HepG2 (cell line): ENCODE data around the gene EI24. TPM values are rescaled to one million over a fixed set of nuclear protein-coding genes. Genes with fewer than 3 reads are reported as not detected.

Experiments used
- ARID4A ChIP-seq: sonication (generic); formaldehyde crosslinking; IDR thresholded peaks from 2 replicates; pipeline ENCODE4 v1.5.0; 2020; ENCODE audit warnings: mild to moderate bottlenecking, missing genetic modification reagents, borderline replicate concordance
- CC2D1A ChIP-seq: sonication (generic); formaldehyde crosslinking; IDR thresholded peaks from 2 replicates; pipeline ENCODE4 v1.8.1; 2023; ENCODE audit warnings: mild to moderate bottlenecking, missing genetic modification reagents
- REL ChIP-seq: sonication (generic); formaldehyde crosslinking; conservative IDR thresholded peaks from 2 replicates; pipeline ENCODE4 v1.8.0; 2022; ENCODE audit warnings: mild to moderate bottlenecking, missing genetic modification reagents, moderate library complexity
- RFX3 ChIP-seq: IDR thresholded peaks from 2 replicates; pipeline ENCODE4 v1.6.1; 2016; ENCODE audit warnings: missing biosample characterization, missing genetic modification reagents
- SAP130 ChIP-seq: IDR thresholded peaks from 2 replicates; pipeline ENCODE4 v1.6.1; 2016; ENCODE audit warnings: low read depth
- TSC22D2 ChIP-seq: sonication (generic); formaldehyde crosslinking; IDR thresholded peaks from 2 replicates; pipeline ENCODE4 v1.5.1; 2020; ENCODE audit warnings: missing genetic modification reagents, mild to moderate bottlenecking, borderline replicate concordance
- ZNF142 ChIP-seq: sonication (generic); formaldehyde crosslinking; IDR thresholded peaks from 2 replicates; pipeline ENCODE4 v1.4.0; 2020; ENCODE audit warnings: missing genetic modification reagents
- ZNF407 ChIP-seq: sonication (generic); formaldehyde crosslinking; IDR thresholded peaks from one replicate; pipeline ENCODE4 v1.5.1; 2020; ENCODE audit warnings: mild to moderate bottlenecking, missing genetic modification reagents; ENCODE audit errors: not compliant biosample characterization
- ZNF598 ChIP-seq: sonication (generic); formaldehyde crosslinking; IDR thresholded peaks from 2 replicates; pipeline ENCODE4 v1.5.1; 2020; ENCODE audit warnings: mild to moderate bottlenecking, missing genetic modification reagents, borderline replicate concordance
- ZNF672 ChIP-seq: sonication (generic); formaldehyde crosslinking; IDR thresholded peaks from 2 replicates; pipeline ENCODE4 v1.8.1; 2022; ENCODE audit warnings: missing genetic modification reagents
- polyA plus RNA-seq, 8 experiments: library from polyadenylated mRNA; depleted of rRNA in 3 of 8; stranded (reverse) in 7 of 8; unstranded in 1 of 8; fragments of >200 nt; fragmentation: Illumina TruSeq in 4 of 8; extraction: Trizol in 4 of 8; gene quantifications; 2 replicates each; pipeline versions ENCODE4 v1.2.1 to v1.2.3, GENCODE V29; 2011 to 2016; ENCODE audit warnings: low read depth in 4 of 8, missing spikeins in 1 of 8, mixed read lengths in 1 of 8; ENCODE audit not compliant: insufficient read depth in 1 of 8
- total RNA-seq, 5 experiments: library from RNA; depleted of rRNA; stranded (reverse); fragments of >200 nt; fragmentation: Illumina TruSeq; extraction: Trizol; gene quantifications; 2 replicates each; pipeline ENCODE4 v1.2.3, GENCODE V29; 2016; ENCODE audit warnings: low read depth in 1 of 5

Gene EI24
- total and polyA plus RNA-seq, 2 of the 13 experiments (the other 11 are each of a cell fraction or from before 2014, with no cell fraction given): 84.7 to 126 TPM

DNA sequence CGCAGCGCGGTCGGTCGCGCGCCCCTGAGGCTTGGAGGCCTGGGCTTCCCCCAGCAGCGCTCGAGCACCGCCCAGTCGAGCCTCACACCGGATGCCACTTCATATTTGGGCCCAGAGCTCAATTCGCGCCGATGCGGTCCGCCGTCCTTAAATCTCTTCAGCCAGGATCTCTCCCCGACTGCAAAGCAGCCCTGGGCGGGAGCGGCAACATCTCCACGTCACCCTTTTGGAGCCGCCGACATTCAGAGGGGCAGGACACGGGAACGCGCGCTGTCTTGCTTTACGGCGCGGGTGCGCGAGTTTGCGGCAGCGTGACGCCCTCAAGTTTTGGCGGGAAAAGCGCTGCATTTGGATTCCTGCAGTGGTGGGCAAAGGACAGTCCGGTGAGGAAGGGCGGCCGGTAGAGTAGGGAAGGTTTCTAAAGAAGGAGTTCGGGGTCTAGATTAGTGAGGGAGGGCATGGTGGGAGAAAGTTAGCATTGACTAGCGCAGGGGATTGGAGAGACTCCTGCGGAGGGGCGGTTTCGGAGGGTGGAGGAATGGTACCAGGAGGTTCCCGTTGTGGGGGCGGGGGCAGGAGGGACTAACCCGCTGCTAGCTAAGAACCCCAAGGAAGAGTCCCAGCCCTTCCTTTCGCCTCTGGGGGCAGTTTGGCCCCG is 56.5 kb downstream of the EI24 start (continued):
- TF ChIP-seq ZNF672 (CRISPR knock-in tag): peak; percentile 87; the same call in 1 of the 2 replicates
- TF ChIP-seq REL (CRISPR knock-in tag): peak; percentile 96
- TF ChIP-seq ZNF598 (CRISPR knock-in tag): peak; percentile 99
- peak; percentile 82 for TF ChIP-seq ZNF407
- TF ChIP-seq ARID4A: peak; percentile 98
- peak; percentile 57; the same call in 1 of the 2 replicates for TF ChIP-seq TSC22D2 (CRISPR knock-in tag)
- TF ChIP-seq RFX3 (CRISPR knock-in tag): no peak
- TF ChIP-seq SAP130 (CRISPR knock-in tag): peak; percentile 94
- TF ChIP-seq CC2D1A: no peak; the same call in 1 of the 2 replicates
- peak; percentile 95 for TF ChIP-seq ZNF142 (CRISPR knock-in tag)
